Amniotic stem cell (primary cell): ENCODE results near the gene FGFR3.

Source experiments
- DNase-seq: peaks from one replicate; lab custom pipeline; 2025; lab: John Stamatoyannopoulos, UW

FGFR3 gene

GRCh38 chr4:1770791-1771231 is 22.3 kb upstream of the FGFR3 start:
- no peak for DNase-seq

GRCh38 chr4:1771555-1772305 is 21.4 kb upstream of the FGFR3 start:
- DNase-seq = no peak

- no peak for DNase-seq
These were observed 20.1 kb upstream of the FGFR3 start for GRCh38 chr4:1772853-1773538.

DNA sequence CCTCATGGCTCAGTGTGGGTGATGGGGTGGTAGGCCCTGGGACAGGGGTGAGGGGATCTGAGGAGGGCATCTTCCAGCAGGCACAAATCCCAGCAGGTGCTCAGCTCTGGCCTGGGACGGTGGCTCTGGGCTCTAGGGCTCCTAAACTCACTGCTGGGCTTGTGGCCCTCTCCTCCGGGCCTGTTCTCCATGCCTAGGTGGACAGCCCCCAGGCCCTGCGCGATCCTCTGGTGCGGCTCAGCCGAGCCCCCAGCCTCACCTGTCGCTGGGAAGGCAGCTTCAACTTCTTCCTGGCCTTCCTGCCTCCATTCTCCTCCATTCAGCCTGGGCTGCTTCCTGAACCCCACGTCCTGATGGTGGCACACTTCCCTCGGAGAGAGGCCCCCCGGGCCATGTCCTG is 19.3 kb upstream of the FGFR3 start:
- DNase-seq = no peak

DNA sequence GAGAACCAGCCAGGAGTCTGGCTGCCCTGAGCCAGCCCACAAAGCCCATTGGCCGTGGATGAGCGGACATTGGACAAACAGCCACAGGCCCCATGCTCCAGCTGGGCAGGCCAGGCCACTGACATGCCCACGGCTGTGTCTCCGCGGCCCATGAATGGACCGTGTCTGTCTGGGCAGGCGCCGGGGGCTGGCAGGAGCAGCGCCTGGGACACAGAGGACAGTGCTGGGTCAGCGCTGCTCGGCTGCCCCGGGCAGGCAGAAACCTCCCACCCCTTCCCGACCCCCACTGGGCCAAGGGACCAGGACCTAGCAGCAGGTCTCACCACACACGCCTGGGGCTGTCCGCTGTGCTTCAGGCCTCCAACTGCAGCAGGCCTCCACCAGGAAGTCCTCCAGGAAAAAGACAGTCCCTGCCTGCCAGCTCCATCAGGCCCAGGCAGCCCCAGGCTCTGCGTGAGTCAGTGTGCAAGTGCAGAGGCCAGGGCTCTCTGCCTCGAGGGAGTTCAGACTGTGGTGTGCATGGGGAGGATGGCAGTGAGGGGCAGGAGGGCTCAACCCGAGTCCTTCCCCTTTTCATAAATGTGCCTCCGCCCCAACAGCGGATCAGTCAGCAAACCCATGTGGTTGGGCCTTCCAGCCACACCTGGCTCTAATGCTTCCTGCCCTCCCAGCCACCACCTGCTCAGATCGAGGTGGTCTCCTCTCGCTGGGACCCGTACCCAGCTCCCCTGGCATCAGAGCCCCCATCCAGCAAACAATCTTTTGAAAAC is 17.2 kb upstream of the FGFR3 start:
- DNase-seq = no peak

DNA sequence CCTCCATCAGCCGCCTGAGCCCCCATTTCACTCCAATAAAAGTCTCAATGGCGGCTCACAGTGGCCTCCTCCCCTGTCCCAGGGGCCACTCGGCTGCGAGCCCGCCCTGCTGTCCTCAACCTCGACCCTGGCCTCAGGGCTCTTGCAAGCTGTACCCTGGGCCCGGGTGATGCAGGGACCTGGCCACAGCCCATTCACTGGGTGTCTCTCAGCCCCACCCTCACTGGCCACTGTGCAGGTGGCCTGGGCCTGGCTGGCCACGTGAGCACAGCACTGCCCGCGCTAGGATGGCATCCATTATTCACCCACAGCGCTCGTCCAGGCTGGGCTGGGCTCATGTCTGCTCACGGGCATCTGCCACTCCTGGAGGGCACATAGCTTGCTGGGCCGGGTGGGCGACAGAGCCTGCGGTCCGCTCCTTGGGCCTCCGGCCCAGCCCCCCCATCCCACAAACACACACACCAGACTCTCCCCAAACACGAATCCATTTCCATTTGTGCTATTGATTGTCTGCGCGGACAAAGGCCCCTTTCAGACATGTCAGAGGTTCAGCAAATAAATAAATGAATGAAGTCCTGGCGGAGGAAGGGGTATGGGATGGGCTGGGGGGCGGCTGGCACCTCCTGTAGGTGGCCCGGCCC is 16.5 kb upstream of the FGFR3 start:
- DNase-seq = no peak

GRCh38 chr4:1777822-1778641 is 15.1 kb upstream of the FGFR3 start:
- no peak for DNase-seq

- no peak for DNase-seq
These were observed 14.3 kb upstream of the FGFR3 start for GRCh38 chr4:1778642-1779392.

GRCh38 chr4:1779588-1780382 is 13.3 kb upstream of the FGFR3 start:
- no peak for DNase-seq

DNA sequence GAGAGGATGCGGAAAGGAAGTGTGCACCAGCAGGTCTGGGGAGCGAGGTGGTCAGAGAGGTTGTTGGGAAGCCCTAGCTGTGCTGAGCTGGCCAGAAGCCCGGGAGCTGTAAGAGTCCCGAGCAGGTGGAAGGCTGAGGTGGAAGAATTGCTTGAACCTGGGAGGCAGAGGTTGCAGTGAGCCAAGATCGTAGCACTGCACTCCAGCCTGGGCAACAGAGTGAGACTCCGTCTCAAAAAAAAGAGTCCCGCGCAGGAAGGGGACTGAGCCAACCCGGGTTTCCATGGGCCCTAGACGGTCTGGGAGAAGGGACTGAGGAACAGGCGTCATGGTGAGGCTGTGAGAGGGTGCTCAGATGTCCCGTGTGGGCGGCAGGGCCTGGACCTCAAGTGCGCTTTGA is 12.7 kb upstream of the FGFR3 start:
- DNase-seq = no peak

- DNase-seq = no peak
These were observed 10.1 kb upstream of the FGFR3 start for GRCh38 chr4:1783015-1783414.

GRCh38 chr4:1783970-1784369 is 9.1 kb upstream of the FGFR3 start:
- DNase-seq = no peak

DNA sequence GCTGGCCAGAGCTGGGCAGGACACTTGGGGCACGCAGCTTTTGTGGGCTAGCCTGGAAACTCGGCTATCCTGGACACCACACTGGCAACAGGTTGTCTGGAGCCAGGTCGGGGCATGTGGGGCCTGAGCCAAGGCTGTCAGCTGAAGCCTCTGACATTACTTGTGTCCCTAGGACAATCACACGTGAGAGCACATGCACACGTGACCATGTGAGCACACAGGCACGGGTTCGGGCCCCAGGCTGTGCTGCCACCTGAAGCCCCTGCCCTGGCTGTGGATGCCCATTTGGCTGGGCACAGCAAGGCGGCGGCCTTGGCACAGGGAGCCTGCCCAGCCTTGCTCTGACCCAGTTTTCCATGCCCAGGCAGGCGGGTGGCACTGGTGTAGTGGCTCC is 8.7 kb upstream of the FGFR3 start:
- no peak for DNase-seq

DNA sequence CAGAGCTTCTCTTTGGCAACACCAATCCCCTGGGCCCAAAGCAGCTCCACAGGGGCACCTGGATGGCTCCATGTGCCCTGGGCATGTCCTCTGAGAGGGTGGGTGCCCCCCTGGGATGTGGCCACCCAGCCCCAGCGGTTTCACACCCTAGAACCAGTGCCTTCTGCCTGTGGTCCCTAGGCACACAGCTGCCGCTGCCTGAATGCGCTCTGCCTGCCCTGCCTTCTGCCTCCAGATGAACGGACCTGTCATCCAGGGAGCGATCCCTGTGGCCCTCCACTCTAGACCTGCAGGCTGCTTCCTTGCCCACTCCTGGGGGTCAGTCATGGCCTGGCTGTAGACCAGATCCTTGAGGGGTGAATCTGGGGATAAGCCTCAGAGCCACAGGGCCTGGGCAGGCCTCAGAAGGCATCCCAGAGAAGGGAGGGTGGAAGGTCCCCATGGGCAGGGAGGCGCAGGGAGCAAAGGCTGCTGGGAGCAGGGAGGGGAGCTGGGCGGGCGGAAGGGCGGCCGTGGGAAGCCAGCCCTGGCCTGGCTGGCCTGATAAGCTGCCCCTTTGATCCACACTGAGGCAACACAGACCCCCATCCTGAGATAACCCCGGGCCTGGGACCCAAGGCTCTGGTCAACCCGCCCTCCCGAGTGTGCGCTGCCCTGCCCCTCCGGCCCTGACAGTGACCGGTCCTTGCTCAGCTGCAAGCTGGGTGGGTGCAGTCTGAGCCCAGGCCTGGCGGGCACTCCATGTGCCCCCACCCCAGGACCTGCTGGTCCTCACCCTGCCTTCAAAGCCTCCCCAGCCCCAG is 8.1 kb upstream of the FGFR3 start:
- DNase-seq = no peak

- no peak for DNase-seq
These were observed 7.5 kb upstream of the FGFR3 start for GRCh38 chr4:1785592-1785991.

- DNase-seq = no peak
These were observed 6.3 kb upstream of the FGFR3 start for GRCh38 chr4:1786544-1787362.

- DNase-seq = no peak
These were observed 5.5 kb upstream of the FGFR3 start for GRCh38 chr4:1787411-1788077.
